HG03442 (cell line): ENCODE data around the gene DBN1.
"Not testable (repeated sequence)": the region's sequence is repeated elsewhere in the genome, so short reads cannot be mapped to it uniquely, and the experiment has no call there.

Experiments
- ATAC-seq: cut with Tn5 transposase; IDR thresholded peaks from one replicate; pipeline ENCODE4 v1.9.1; 2021; ENCODE audit warnings: mild to moderate bottlenecking, moderate library complexity; ENCODE audit not compliant: unreplicated experiment

DBN1 gene

DNA sequence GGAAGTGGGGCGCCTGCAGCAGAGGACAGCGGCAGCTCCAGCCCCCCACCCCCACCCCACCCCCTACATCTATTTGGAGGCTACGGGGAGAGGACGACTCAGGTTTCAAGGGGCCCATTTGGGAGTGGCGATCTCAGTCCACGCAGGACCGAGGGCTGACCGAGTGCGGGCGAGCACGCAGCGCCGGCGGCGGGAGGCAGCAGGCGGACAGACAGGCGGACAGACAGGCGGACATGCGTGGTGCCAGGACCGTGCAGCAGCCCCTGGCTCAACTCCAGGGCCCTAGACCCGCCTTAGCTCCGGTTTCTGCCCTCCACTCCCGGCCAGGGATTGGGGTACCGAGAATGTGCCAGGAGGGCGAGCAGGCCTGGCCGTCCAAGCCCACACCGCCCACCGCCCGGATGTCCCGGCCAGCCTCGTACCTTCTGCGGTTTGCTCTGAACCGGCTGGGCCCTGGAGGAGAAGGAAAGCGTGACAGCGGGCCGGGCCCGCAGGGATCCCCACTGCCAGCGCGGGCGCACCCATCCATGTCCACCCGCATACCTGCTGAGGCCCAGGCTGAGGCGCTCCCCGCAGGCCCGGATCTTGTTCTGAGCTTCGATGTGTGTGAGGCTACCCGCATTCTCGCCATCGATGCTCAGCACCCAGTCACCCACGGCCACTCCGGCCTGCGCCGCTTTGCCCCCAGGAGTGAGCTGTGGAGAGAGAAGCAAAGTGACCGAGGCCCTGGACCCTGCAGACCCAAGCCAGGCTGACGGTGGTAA, 18.7 kb upstream of the DBN1 start:
- no peak for ATAC-seq

DNA sequence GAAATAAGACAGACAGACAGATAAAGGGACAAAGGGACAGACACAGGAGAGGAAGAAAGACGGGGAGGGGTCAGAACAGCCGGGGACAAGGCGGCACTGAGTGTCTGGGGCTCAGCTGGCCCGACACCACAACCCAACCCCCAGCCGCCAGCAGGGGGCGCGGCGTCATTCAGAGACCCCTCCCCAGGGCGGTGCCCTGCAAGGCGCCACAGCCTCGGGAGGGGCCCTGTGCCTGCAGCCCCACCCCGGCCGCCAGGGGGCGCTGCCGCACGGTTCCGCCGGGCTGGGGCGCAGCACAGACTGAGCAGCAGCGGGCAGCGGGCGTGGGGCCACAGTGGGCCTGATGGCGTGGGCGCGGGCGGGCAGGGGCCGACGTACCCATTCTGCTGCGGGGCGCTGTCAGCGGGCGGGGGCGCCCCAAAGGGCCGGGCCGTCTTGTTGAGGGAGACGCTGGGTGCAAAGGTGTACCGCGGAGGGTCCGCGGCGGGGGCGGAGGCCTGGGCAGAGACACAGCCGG, 18.1 kb upstream of the DBN1 start:
- ATAC-seq, result no peak

DNA sequence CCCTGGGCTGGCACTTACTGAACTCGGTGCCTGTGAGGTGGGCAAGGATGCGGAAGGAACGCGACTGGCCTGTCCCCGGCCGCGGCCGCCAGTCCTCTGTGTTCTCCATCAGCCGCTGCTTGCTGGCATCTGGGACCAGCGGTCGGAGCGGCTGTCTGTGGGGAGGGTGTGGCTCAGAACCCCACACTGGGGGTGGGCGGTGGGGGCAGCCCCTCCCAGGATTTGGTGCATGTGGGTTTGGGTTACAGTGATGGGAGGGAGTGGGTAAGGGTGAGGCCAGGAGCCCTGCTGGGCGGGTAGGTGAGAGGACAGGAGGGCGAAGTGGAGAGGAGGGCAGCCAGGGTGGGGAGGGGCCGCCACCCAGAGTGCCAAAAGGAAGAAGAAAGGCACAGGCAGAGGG, 17.6 kb upstream of the DBN1 start:
- ATAC-seq, result no peak

DNA sequence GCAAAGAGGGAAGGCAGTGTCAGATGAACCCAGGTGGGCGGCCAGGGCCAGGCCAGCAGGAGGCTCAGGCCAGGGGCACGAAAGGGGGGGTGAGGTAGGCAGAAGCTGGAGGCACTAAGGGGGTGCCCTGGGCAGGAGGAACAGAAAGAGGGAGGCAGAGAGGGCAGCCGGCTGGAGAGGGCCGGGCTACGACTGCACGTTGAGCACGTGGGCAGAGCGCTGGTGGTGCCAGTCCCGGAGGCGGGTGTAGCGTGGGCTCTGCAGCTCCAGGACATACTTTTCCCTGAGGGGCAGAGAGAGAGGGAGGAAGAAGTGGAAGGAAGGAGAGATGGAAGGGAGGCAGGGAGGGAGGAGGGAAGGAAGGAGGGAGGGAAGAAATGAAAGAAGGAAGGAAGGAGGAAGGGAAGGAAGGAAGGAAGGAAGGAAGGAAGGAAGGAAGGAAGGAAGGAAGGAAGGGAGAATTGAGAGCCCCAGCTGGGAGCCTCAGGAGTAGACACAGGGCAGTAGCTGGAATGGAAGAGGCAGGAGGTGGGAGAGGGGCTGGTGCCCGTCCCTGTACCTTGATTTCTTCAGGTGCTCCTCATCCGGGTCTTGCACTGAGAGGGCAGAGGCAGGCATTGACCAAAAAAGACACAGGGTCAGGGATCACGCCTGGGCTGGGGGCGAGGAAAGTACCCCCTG, 17.0 kb upstream of the DBN1 start:
- no peak for ATAC-seq

DNA sequence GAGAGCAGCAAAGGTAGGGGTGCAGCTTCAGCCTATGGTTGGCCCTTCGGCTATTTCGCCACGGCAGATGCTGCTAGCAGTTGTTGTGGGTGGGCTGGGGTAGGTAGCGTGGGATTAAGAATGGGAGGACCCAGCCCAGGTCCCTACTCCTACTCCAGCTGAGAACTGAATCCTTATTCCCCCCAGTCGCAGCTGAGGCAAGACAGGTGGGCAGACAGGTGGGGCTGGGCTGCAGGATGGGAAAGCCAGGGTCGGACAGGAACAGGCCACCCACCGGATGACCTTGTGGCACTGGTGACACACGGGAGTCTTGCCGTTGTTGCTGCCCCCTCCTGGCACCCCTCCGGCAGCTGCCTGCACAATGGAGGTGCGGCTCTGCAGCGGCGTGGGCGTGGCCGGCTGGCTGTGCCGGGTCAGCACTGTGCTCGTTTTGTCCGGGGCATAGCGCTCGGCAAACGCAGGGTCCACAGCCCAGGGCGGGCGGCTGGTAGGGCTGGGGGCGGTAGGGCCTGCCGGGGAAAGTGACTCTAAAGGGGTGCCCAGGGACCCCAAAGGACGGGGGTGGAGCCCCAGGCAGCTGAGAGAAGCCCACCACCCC, 15.8 kb upstream of the DBN1 start:
- ATAC-seq, result no peak

DNA sequence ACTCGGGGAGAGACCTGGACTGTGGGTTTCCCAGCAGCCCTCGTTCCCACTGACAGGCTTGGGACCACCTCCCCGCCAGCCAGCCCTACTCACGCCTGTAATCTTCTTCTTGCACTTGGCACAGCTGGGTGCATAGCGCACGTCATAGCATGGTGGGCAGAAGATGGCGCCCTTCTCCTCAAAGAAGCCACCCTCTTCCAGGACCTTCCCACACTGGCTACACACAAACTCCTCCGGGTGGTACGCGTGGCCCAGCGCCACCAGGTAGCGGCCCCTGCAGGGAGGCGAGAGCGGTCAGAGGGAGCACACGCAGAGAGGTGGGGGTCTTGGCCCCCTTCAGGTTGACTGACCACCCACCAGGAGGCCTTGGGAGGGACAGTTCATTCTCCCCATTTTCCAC, 14.5 kb upstream of the DBN1 start:
- ATAC-seq, result no peak

DNA sequence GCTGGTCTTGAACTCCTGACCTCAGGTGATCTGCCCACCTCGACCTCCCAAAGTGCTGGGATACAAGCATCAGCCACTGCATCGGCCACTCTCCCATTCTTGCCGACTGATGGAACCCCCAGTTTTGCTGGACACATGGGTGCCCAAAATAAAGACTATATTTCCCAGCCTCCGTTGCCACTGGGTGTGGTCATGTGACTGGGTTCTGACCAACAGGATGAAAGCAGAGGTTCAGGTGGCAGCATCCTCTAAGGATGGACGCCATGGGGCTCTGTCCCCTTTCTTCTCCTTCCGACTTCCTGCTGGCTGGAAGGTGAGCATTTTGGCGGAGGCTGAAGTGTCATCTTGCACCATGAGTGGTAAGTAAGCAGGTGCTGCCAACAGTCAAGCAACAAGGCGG, 13.7 kb upstream of the DBN1 start:
- ATAC-seq, result no peak

DNA sequence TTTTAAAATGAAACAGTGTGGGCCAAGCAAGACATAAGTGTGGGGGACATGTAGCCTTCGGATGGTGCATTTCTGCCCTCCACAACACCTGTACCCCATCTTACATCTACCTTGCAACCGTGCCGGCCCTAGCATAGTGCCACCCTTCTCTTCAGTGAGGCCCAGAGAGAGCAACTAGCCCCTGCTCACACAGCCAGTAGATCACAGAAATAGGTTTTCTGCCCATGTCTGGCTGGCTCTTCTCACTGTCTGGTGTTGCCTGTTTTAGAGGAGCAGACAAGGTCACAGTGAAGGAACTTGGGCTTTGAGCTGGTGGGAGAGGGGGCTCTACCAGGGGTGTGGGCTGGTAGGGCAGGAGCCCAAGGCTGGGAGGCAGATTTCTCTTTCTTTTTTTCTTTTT, 12.8 kb upstream of the DBN1 start:
- no peak for ATAC-seq

DNA sequence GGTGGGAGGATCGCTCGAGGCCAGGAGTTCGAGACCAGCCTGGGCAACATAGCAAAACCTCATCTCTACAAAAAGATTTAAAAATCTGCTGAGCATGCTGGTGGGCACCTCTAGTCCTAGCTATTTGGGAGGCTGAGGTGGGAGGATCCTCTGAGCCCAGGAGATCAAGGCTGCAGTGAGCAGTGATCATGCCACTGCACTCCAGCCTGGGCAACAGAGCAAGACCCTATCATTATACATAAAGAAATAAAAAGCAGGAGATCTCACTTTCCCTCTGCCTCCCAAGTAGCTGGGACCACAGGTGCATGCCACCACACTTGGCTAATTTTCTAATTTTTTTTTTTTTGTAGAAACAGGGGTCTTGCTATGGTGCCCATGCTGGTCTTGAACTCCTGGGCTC, 12.3 kb upstream of the DBN1 start:
- ATAC-seq, result not testable (repeated sequence)

DNA sequence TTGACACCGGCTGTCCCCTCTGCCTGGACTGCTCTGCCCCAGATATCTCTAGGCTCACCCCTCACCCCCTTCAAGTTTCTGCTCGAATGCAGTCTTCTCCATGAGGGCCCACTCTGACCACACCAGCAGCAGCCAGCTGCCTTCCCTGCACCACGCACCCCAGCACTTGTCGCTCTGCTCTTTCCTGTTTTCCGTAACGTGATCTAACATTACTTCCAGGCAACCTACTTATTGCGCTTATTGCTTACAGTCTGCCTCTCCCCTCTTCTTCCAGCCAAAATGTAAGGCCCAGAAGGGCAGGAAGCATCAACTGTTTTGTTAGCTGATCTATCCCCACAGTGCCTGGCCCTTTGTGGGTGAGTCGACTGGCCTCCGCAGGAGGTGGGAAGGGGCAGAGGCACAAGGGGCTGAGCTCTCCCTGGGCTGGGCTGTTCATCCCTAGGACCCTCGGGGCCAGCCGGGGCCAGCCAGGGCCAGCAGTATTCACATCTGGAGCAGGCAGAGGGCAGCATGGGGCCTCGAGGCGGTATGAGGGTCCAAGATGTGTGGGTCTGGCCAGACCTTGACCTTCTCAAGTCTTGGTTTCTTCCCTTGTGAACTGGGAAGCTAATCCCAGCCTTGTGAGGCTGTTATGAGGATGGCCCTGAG, 11.6 kb upstream of the DBN1 start:
- no peak for ATAC-seq

DNA sequence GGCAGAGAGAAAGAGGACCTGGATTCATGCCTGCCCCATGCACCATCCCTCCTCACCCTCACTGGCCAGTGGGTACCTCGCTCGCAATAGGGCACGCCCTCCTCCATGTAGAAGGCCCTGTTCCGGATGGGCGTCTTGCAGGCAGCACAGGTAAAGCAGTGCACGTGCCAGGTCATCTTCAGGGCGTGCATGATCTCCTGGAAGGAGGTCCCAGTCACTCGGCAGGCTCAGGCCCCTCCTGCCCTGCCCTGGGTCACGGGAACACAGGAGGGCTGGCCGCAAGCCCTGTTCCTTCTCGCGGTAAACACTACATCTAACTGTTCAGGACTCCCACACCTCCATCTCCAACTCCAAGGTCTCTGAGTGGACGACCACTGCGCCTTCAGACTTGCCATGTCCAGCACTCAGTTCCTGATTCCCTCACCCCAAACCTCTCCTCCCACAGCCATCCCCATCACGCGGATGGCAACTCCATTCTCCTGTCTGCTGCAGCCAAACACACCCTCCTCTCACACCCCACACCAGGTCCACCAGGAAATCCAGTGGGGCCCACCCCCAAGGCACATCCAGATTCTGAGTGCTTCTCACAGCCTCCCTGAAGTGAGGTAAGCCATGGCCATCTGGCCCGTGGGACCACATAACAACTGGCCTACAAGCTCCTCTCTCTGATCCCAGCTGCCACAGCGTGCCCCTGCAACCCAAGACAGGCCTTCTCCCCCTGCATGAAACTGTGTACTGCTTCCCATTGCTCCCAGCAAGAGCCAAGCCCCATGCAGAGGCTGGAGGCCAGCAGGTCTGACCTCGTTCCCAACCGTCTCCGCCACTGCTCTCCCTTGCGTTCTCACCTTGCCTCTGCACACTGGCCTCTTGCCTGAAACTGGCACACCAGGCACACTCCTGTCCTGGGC, 10.8 kb upstream of the DBN1 start:
- no peak for ATAC-seq

DNA sequence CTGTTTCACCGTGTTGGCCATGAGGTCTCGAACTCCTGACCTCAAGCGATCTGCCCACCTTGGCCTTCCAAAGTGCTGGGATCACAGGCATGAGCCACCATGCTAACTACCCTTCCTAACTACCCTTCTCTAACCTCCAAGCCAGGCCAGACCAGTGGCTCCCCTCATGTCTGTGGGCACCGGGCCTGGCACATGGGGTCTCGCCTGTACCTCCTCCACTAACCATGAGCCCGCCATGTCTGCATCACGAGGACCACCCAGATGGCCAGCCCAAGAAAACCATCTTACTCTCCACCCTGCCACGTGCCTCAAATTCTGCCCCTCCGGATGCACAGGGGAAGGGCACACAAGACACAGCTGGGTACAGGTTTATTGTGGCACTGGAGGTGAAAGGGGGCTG, 9.6 kb upstream of the DBN1 start:
- no peak for ATAC-seq

DNA sequence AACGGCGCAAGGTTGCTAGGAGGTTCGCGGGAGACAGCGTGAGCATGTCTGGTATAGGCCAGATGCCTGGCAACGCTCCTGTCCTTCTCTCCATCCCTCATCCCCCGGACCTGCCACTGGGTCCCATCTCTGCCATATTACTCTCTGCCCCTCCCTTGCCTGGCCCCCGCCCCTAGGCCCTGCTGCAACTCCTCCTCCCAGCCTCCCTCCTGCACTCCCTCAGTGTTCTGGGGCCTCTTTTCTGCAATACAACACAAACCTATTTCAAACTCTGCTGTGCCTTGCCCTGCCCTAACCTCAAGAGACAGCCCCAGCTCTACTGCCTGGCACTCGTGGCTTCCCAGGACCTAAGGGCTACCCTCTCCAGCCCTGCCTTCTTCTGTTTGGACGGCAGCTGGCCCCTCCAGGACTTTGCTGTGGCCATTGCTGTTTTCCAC, 8.9 kb upstream of the DBN1 start:
- ATAC-seq, result no peak

DNA sequence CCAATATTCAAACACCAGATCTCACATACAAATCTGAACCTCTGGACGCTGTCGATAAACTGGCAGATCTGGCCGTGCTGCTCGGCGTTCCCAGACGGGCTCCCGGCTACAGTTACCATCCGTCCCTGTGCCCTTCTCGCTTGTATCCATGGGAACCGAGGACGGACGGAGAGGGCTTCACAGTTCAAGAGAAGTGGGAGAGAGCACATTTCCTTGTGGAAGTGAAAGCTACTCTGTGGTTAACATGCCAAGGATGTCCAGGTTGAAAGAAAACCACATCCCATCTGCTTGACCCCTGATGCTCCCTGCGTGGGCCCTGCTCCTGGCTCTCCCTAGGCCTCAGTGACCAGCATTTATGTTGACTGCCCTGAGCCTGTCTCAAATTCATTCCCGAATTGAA, 6.3 kb upstream of the DBN1 start:
- no peak for ATAC-seq

DNA sequence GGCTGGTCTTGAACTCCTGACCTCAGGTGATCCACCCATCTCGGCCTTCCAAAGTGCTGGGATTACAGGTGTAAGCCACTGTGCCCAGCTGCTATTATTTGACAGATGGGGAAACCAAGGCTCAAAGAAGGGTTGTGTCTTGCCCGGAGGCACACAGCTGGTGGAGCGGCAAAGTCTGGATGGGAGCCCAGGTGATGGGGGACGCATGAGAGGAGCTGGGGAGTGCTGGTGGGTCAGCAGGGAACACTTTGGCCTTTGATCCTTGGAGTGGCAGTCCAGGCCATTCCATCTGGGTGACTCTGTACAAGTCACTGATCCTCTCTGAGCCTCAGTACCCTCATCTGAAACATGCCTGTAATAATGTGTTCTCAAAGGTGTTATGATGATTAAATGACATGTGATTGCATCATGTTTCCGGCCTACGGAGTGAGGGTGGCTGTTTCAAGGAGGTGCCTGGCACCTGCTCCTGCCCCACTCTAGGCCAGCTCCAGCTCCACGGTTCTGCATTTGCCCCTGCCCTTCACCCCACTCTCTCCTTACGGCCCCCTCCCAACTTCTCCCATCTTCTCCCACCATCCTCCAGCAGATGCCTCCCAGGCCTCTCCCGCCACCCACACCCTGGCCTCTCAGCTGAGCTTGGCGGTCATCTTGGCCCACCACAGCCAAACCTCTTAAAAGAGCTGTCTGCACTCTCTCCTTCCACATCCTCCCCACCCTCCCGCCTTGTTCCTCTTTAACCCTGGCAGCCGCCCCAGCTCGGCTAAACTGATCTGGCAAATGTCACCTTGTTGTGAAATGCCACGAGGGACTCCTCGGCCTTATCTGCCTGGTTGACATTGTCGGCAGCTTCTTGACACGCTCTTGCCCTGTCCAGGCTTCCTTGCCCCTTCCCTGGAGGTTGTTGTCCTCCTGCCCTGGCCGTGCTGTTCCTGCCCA, 5.5 kb upstream of the DBN1 start:
- ATAC-seq, result no peak

DNA sequence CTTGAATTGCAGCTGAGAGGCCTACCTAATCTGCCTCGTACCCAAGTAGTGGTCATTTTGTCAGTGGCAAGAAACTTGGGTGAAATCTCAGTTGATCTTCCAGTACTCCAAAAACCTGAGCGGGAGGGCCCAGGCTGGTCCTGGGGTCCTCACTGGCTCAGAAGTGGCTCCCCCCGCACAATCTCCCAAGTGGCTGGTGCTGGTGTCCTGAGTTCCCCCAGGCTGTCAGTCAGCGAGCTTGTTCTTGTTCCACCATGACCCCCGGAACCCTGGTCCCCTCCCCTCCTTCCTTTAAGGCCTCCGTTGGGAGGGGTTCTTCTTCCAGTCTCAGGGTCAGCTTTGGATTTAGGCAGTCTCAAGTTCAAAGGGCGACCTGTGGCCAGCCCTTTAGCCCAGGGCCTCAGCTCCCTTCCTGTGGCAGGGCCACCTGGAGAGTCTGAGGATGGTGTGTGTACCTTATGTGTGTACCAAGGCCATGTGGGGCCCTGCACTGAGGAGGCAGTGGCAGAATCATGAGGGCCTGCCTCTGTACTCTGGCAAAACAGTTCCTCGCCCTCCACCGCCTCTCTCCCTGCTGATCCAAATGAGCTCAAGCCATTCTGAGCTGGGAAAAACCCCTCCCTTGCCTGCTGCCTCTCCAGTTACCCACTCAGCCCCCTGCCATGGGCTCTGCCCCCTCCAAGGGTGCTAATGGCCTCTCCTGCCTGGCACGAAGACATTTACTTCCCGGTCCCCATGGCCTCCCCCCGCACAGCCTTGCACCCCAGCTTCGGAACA, 4.5 kb upstream of the DBN1 start:
- ATAC-seq, result no peak

DNA sequence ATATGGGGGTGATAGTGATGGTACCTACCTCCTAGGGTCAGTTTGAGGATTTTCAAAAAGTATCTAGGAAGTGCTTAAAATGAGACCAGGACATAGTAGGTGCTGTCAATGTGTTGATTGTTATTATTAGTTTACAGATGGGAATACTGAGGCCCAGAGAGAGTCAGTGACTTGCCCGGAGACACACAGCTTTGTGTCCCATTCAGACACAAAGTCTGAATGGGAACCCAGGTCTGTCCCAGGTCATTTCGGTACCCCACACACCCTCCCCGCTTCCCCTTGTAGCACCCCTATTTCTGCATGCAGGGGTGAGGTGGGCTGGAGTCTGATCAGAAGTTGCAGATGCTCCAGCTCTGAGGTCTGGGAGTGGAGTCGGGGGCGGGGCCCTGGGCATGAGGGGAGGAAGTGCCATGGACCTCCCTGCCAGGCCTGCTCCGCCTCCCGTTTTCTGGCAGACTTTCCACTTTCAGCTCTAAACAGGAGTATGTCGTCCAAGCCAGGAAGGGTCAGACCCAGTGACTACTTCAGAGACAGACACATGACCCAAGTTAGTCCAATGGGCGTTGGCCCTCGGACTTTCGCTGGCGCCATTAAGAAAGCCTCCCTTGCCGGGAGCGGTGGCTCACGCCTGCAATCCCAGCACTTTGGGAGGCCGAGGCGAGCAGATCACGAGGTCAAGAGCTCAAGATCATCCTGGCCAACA, 3.2 kb upstream of the DBN1 start:
- no peak for ATAC-seq
